ENCODE measurements around the gene ENHO.

Gene ENHO

GRCh38 chr9:34522971-34523797, at the start of gene ENHO:
Gene ENHO, minus strand, starts transcription at chr9:34522990. Its CDS starts 1,295 bp downstream, at chr9:34521695.
- TF ChIP-seq CTCF (IDR thresholded peaks at IDR 0.05; ENCODE audit: low read depth, low read length, poor library complexity, severe bottlenecking) (no peak), EZH2phosphoT487 (IDR thresholded peaks at IDR 0.05; ENCODE audit: borderline replicate concordance, low read length) (no peak)
- no peak within 1 kb of the TSS for H3K27ac ChIP-seq (ENCODE audit: low read depth, low read length)
- H4K20me1 ChIP-seq (ENCODE audit: control insufficient read depth, insufficient read depth, low read depth, low read length), result no peaks in the 10 kb centered on the region
- no peaks in the 10 kb centered on the region for H3K9me3 ChIP-seq (ENCODE audit: control insufficient read depth, insufficient read depth, low read length)
- peaks cover 43% of the 10 kb centered on the region for H3K27me3 ChIP-seq (ENCODE audit: control insufficient read depth, low read length)
- peak within 1 kb of the TSS; percentile 62 for H3K4me3 ChIP-seq (ENCODE audit: low read length)
- no peaks in the 10 kb centered on the region for H3K36me3 ChIP-seq (ENCODE audit: control insufficient read depth, low read length)
- H3K4me1 ChIP-seq (ENCODE audit: control insufficient read depth, low read length), result peaks cover 20% of the 10 kb centered on the region
- no peaks in the 10 kb centered on the region for H3K9me2 ChIP-seq (replicated peaks; ENCODE audit: control insufficient read depth, low read length)
- no peaks in the 10 kb centered on the region for H3F3A ChIP-seq (ENCODE audit: control insufficient read depth, insufficient read depth)
- peak within 1 kb of the TSS; percentile 76 for H3K4me2 ChIP-seq (ENCODE audit: low read length)
- H3K79me2 ChIP-seq (ENCODE audit: control insufficient read depth, low read length), result no peaks in the 10 kb centered on the region

DNA sequence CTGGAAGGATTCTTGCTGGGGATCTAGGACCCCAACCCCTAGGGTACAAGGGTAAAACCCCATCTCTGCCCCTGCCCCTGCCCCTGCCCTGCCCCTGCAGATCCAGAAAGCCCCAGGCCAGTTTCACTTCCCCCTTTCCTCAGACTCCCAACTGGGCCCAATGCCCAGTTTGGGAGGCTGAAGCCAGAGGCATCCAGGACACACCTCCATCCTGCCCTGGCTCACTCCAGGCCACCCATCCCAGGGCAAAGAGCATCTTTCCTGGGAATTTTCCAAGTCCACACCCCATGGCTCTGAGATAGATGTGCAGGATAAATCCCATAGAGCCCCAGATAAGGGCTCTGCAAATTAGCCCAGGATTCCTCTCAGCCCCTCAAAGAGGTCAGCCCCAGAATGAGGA, 49.3 kb upstream of the ENHO start:
- H3K36me3 ChIP-seq (ENCODE audit: control insufficient read depth, low read length), result no peaks in the 10 kb centered on the region
- H3K4me2 ChIP-seq (ENCODE audit: low read length), result no peak overlapping the region
- no peak overlapping the region for H3K27ac ChIP-seq (ENCODE audit: low read depth, low read length)
- H3K27me3 ChIP-seq (ENCODE audit: control insufficient read depth, low read length), result peaks cover 29% of the 10 kb centered on the region
- no peak for TF ChIP-seq EZH2phosphoT487 (IDR thresholded peaks at IDR 0.05; ENCODE audit: borderline replicate concordance, low read length)
- no peak for TF ChIP-seq CTCF (IDR thresholded peaks at IDR 0.05; ENCODE audit: low read depth, low read length, poor library complexity, severe bottlenecking)
- H3K9me2 ChIP-seq (replicated peaks; ENCODE audit: control insufficient read depth, low read length), result no peaks in the 10 kb centered on the region
- no peaks in the 10 kb centered on the region for H3K4me1 ChIP-seq (ENCODE audit: control insufficient read depth, low read length)
- H4K20me1 ChIP-seq (ENCODE audit: control insufficient read depth, insufficient read depth, low read depth, low read length), result no peaks in the 10 kb centered on the region; the same call in 1 of the 2 replicates
- no peak overlapping the region for H3K4me3 ChIP-seq (ENCODE audit: low read length)
- no peaks in the 10 kb centered on the region for H3K79me2 ChIP-seq (ENCODE audit: control insufficient read depth, low read length)
- H3K9me3 ChIP-seq (ENCODE audit: control insufficient read depth, insufficient read depth, low read length), result no peaks in the 10 kb centered on the region
- H3F3A ChIP-seq (ENCODE audit: control insufficient read depth, insufficient read depth), result no peaks in the 10 kb centered on the region

DNA sequence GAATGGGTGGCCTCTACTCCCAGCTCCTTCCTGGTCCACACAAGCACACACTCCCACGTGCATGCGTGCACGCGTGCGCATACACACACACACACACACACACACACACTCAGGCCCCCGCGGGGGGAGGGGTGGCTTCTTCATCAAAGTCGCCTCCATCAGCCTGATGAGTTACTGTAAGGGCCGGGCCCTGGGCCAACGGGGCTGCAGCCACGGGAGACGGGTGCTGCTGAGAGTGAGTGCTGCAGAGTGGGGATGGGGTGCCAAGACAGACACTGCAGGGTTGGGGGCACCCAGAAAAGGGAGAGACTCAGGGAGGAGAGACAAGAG, 48.7 kb upstream of the ENHO start:
- no peak for TF ChIP-seq EZH2phosphoT487 (IDR thresholded peaks at IDR 0.05; ENCODE audit: borderline replicate concordance, low read length)
- TF ChIP-seq CTCF (IDR thresholded peaks at IDR 0.05; ENCODE audit: low read depth, low read length, poor library complexity, severe bottlenecking), result no peak
- Histone ChIP-seq H3K9me3 (ENCODE audit: control insufficient read depth, insufficient read depth, low read length) (no peaks in the 10 kb centered on the region), H3K27ac (ENCODE audit: low read depth, low read length) (no peak overlapping the region), H3K9me2 (replicated peaks; ENCODE audit: control insufficient read depth, low read length) (no peaks in the 10 kb centered on the region), H3F3A (ENCODE audit: control insufficient read depth, insufficient read depth) (no peaks in the 10 kb centered on the region), H3K36me3 (ENCODE audit: control insufficient read depth, low read length) (no peaks in the 10 kb centered on the region), H3K27me3 (ENCODE audit: control insufficient read depth, low read length) (peaks cover 28% of the 10 kb centered on the region), H3K79me2 (ENCODE audit: control insufficient read depth, low read length) (no peaks in the 10 kb centered on the region), H3K4me3 (ENCODE audit: low read length) (no peak overlapping the region), H3K4me2 (ENCODE audit: low read length) (no peak overlapping the region), H4K20me1 (ENCODE audit: control insufficient read depth, insufficient read depth, low read depth, low read length) (no peaks in the 10 kb centered on the region; the same call in 1 of the 2 replicates), H3K4me1 (ENCODE audit: control insufficient read depth, low read length) (no peaks in the 10 kb centered on the region)

All from DOHH2 (cell line).